Esophagus squamous epithelium (tissue), 4 donors: ENCODE results near the gene FBLIM1.

Experiments used
- CTCF ChIP-seq, 6 experiments: fragments of 450-650 bp in 4 of 6; fragments of 200-600 bp in 2 of 6; sonication (generic) in 2 of 6; IDR thresholded peaks; one replicate each; pipeline ENCODE4 v1.5.1; 2016 to 2019; ENCODE audit warnings: antibody characterized with exemption in 6 of 6, mild to moderate bottlenecking in 4 of 6, moderate library complexity in 4 of 6
- POLR2A ChIP-seq, 4 donors: fragments of 450-650 bp; IDR thresholded peaks; one replicate each; pipeline ENCODE4 v1.6.1; 2017; ENCODE audit warnings: antibody characterized with exemption in 4 of 4, mild to moderate bottlenecking in 4 of 4, moderate library complexity in 3 of 4

GRCh38 chr1:15744122-15744679, 14.4 kb upstream of the FBLIM1 start:
- no peak for TF ChIP-seq CTCF (IDR thresholded peaks at IDR 0.05)
- TF ChIP-seq POLR2A (IDR thresholded peaks at IDR 0.05), result no peak
